ENCODE data around the gene E2F3.

The E2F3 gene

GRCh38 chr6:20402092-20402341 is 338 bp downstream of the E2F3 start:
- no peak for TF ChIP-seq CTCF (IDR thresholded peaks at IDR 0.05; ENCODE audit: insufficient read depth, missing control alignments)
- DNase-seq (ENCODE audit: insufficient read length, low spot score) (no peak), FAIRE-seq (no peak)

GRCh38 chr6:20402342-20403069 is 827 bp downstream of the E2F3 start:
- no peak for FAIRE-seq
- TF ChIP-seq CTCF (IDR thresholded peaks at IDR 0.05; ENCODE audit: insufficient read depth, missing control alignments), result no peak
- no peak for DNase-seq (ENCODE audit: insufficient read length, low spot score)

- TF ChIP-seq CTCF (IDR thresholded peaks at IDR 0.05; ENCODE audit: insufficient read depth, missing control alignments), result no peak
- DNase-seq (ENCODE audit: insufficient read length, low spot score) (no peak), FAIRE-seq (no peak)
Observed at GRCh38 chr6:20403070-20403765, 1.5 kb downstream of the E2F3 start.

- TF ChIP-seq CTCF (IDR thresholded peaks at IDR 0.05; ENCODE audit: insufficient read depth, missing control alignments), result no peak
- no peak for FAIRE-seq
- no peak for DNase-seq (ENCODE audit: insufficient read length, low spot score)
Observed at GRCh38 chr6:20403766-20404640, 2.3 kb downstream of the E2F3 start.

- FAIRE-seq, result no peak
- peak; percentile 42 for TF ChIP-seq CTCF (IDR thresholded peaks at IDR 0.05; ENCODE audit: insufficient read depth, missing control alignments)
- peak; percentile 40 for DNase-seq (ENCODE audit: insufficient read length, low spot score)
Observed at GRCh38 chr6:20404641-20405032, 3.0 kb downstream of the E2F3 start.

- no peak for FAIRE-seq
- DNase-seq (ENCODE audit: insufficient read length, low spot score), result no peak
Observed at GRCh38 chr6:20408851-20409250, 7.2 kb downstream of the E2F3 start.

More at GRCh38 chr6:20408851-20409250, 7.2 kb downstream of the E2F3 start:
- no peak for TF ChIP-seq CTCF (IDR thresholded peaks at IDR 0.05; ENCODE audit: insufficient read depth, missing control alignments)
